DND-41 (cell line): Measurements from ENCODE around the gene KLHL3.

Experiments used
- ATAC-seq: fragments of 200-7000 bp; cut with Tn5 transposase; 3 replicates; pipeline ENCODE4 v1.9.1; 2021; ENCODE audit warnings: low read depth; ENCODE audit not compliant: insufficient read depth
- DNase-seq: peaks from one replicate; pipeline ENCODE4 v3.0.0-alpha.2; 2020
- H2AFZ ChIP-seq: 2 replicates; pipeline ENCODE4 v1.6.0; 2012; ENCODE audit warnings: low read depth, low read length
- H3K27ac ChIP-seq: 2 replicates; pipeline ENCODE4 v1.5.1; 2012; ENCODE audit warnings: low read length, inconsistent platforms
- H3K27me3 ChIP-seq: fragments of 200-600 bp; sonication (generic); 2 replicates; pipeline ENCODE4 v1.6.0; 2012; ENCODE audit warnings: low read length, mild to moderate bottlenecking, inconsistent platforms; ENCODE audit not compliant: insufficient read depth, poor library complexity
- H3K36me3 ChIP-seq: 2 replicates; pipeline ENCODE4 v1.5.1; 2012; ENCODE audit warnings: low read length, inconsistent platforms; ENCODE audit not compliant: insufficient read depth
- H3K4me1 ChIP-seq: 2 replicates; pipeline ENCODE4 v1.5.1; 2012; ENCODE audit warnings: mild to moderate bottlenecking, low read length; ENCODE audit not compliant: insufficient read depth
- H3K4me2 ChIP-seq: 2 replicates; pipeline ENCODE4 v1.6.0; 2012; ENCODE audit warnings: mild to moderate bottlenecking, moderate library complexity, low read length, inconsistent platforms; ENCODE audit not compliant: insufficient read depth
- H3K4me3 ChIP-seq, 2 experiments: fragments of 200-600 bp in 1 of 2; shearing (Covaris generic) in 1 of 2; 2 replicates each; pipeline ENCODE4 v1.5.1; 2012 to 2016; ENCODE audit warnings: inconsistent platforms in 2 of 2, low read length in 2 of 2, mild to moderate bottlenecking in 2 of 2, low read depth in 1 of 2, moderate library complexity in 1 of 2
- H3K79me2 ChIP-seq: 2 replicates; pipeline ENCODE4 v1.6.0; 2012; ENCODE audit warnings: low read length, inconsistent platforms; ENCODE audit not compliant: insufficient read depth
- H3K9ac ChIP-seq: 2 replicates; pipeline ENCODE4 v1.6.0; 2012; ENCODE audit warnings: low read depth, mild to moderate bottlenecking, inconsistent platforms, low read length, moderate library complexity
- H3K9me3 ChIP-seq: 2 replicates; pipeline ENCODE4 v1.5.1; 2012; ENCODE audit warnings: low read length, moderate library complexity, mild to moderate bottlenecking, inconsistent platforms; ENCODE audit not compliant: insufficient read depth, severe bottlenecking
- H4K20me1 ChIP-seq: 2 replicates; pipeline ENCODE4 v1.6.0; 2012; ENCODE audit warnings: low read length; ENCODE audit not compliant: insufficient read depth
- EZH2 ChIP-seq: IDR thresholded peaks from 3 replicates; pipeline ENCODE4 v1.6.1; 2012; ENCODE audit warnings: borderline replicate concordance, low read depth, mild to moderate bottlenecking, moderate library complexity, low read length, inconsistent platforms; ENCODE audit not compliant: severe bottlenecking
- TF ChIP-seq, protein P1 (sequence below): IDR thresholded peaks from 2 replicates; pipeline ENCODE4 v1.5.1; 2012; ENCODE audit warnings: borderline replicate concordance, low read length, moderate library complexity, mild to moderate bottlenecking; ENCODE audit not compliant: poor library complexity, severe bottlenecking; ENCODE audit errors: extremely low read depth

Gene KLHL3

DNA sequence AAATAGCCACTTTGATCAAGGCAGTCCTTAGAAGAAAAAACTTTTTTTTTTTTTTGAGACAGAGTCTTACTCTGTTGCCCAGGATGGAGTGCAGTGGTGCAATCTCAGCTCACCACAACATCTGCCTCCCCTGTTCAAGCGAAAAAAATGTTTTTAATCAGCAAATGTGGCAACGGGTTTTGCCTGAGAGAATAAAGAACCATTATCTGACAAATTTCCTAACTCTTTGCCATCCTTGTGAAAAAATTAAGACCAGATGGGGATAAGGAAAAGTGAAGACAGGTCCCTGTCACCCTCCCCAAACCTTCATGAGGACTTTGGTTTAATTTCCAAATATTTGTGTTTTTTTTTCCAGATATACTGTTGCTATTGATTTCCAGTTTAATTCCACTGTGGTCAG, 129.5 kb downstream of the KLHL3 start:
- no peak for ATAC-seq
- Histone ChIP-seq H3K4me2 (no peak overlapping the region), H3K9me3 (no peaks in the 10 kb centered on the region), H3K27me3 (peaks cover 34% of the 10 kb centered on the region), H3K79me2 (no peaks in the 10 kb centered on the region), H3K4me3 (no peak overlapping the region), H4K20me1 (no peaks in the 10 kb centered on the region), H3K4me1 (no peaks in the 10 kb centered on the region), H3K36me3 (no peaks in the 10 kb centered on the region), H3K27ac (no peak overlapping the region), H2AFZ (no peak overlapping the region), H3K9ac (no peak overlapping the region)
- TF ChIP-seq, protein P1, sequence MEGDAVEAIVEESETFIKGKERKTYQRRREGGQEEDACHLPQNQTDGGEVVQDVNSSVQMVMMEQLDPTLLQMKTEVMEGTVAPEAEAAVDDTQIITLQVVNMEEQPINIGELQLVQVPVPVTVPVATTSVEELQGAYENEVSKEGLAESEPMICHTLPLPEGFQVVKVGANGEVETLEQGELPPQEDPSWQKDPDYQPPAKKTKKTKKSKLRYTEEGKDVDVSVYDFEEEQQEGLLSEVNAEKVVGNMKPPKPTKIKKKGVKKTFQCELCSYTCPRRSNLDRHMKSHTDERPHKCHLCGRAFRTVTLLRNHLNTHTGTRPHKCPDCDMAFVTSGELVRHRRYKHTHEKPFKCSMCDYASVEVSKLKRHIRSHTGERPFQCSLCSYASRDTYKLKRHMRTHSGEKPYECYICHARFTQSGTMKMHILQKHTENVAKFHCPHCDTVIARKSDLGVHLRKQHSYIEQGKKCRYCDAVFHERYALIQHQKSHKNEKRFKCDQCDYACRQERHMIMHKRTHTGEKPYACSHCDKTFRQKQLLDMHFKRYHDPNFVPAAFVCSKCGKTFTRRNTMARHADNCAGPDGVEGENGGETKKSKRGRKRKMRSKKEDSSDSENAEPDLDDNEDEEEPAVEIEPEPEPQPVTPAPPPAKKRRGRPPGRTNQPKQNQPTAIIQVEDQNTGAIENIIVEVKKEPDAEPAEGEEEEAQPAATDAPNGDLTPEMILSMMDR = no peak
- no peak for TF ChIP-seq EZH2
- no peak for DNase-seq

DNA sequence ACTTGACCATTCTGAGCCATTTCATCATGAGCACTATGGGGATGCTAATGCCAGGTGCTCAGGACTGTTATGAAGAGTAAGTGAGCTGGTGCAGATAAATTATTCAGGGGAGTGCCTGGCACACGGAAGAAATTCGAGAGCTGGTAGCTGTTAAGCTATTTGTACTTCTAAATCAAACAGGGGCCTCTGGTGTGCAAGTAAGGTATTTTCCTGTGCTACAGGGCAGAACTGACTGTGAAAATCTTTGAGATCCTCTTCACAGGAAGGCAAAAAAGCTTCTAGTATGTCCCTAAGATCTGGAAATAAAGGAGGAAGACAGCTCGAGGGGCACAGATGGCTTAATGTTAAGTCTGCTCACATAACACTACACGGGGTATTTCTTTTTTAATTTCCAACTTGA, 130.5 kb downstream of the KLHL3 start:
- Histone ChIP-seq H3K4me1 (no peaks in the 10 kb centered on the region), H3K4me2 (no peak overlapping the region), H3K9me3 (no peaks in the 10 kb centered on the region), H3K27me3 (peaks cover 34% of the 10 kb centered on the region), H3K9ac (no peak overlapping the region), H4K20me1 (no peaks in the 10 kb centered on the region), H3K27ac (no peak overlapping the region), H3K79me2 (no peaks in the 10 kb centered on the region), H3K36me3 (no peaks in the 10 kb centered on the region), H3K4me3 (no peak overlapping the region), H2AFZ (no peak overlapping the region)
- ATAC-seq (no peak), DNase-seq (no peak)
- TF ChIP-seq EZH2 = no peak
- TF ChIP-seq, protein P1 = no peak

DNA sequence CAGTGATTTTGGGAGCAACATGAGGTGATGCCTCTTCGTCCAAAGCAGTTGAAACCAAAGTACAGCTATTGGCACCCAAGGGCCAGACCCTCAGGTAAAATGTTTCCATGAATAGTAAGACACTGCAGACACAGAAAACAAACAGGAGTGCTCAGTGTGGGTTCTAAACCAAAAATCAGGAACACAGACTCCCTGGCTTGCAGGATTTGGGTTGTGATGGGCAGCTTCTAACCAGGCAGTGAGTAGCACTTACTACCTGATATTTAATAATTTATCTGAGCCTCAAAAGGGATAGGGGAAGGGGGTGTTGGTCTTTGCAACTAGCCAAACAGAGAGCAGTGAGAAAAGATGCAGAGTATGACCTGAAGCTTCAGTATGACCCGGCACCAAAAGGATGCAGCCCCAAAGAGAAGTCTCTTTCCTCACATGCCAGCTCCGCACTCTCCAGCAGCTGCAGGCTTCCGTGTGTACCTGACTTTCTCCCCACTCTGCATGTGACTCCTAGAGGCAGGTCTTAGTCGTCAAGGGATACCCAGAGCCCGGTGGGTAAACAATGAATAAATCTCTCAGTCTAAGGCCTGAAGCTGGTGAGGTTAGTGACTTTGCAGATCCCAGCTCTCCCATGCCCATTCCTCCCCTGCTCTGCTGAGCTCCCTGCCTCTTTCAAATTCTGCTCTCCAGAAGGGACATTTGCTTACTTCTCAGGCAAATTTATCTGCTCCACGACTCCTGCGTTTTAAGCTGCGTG, 131.4 kb downstream of the KLHL3 start:
- DNase-seq (no peak), ATAC-seq (no peak)
- H4K20me1 ChIP-seq = no peaks in the 10 kb centered on the region
- H3K36me3 ChIP-seq = no peaks in the 10 kb centered on the region
- no peak overlapping the region for H3K9ac ChIP-seq
- no peak overlapping the region for H2AFZ ChIP-seq
- H3K27ac ChIP-seq = no peak overlapping the region
- no peaks in the 10 kb centered on the region for H3K4me1 ChIP-seq
- no peaks in the 10 kb centered on the region for H3K9me3 ChIP-seq
- TF ChIP-seq, protein P1 = no peak
- no peak for TF ChIP-seq EZH2
- no peak overlapping the region for H3K4me3 ChIP-seq
- H3K27me3 ChIP-seq = peaks cover 34% of the 10 kb centered on the region
- H3K79me2 ChIP-seq = no peaks in the 10 kb centered on the region
- H3K4me2 ChIP-seq = no peak overlapping the region
